ENCODE measurements around the gene NHLRC1. TPM values are rescaled to one million over a fixed set of nuclear protein-coding genes. Genes with fewer than 3 reads are reported as not detected.

The NHLRC1 gene
- total and polyA plus RNA-seq, 2 of the 8 experiments (the other 6 are each of a cell fraction or from before 2014, with no cell fraction given), result 0.57 to 0.58 TPM

- no peak for TF ChIP-seq POLR2A (IDR thresholded peaks at IDR 0.05; ENCODE audit: control extremely low read depth in 1 of 2, low read depth in 2 of 2, low read length in 2 of 2)
- no peak for TF ChIP-seq NRF1 (IDR thresholded peaks at IDR 0.05; ENCODE audit: low read depth, low read length)
- Histone ChIP-seq H3K27me3 (replicated peaks in 1 of 4; ENCODE audit: control insufficient read depth in 3 of 4, extremely low read depth in 1 of 4, insufficient read depth in 3 of 4, low read length in 3 of 4) (no peaks in the 10 kb centered on the region), H3K4me3 (ENCODE audit: extremely low read depth in 1 of 4, insufficient read depth in 2 of 4, low read depth in 3 of 4, low read length in 4 of 4) (no peak overlapping the region), H3K4ac (replicated peaks; ENCODE audit: insufficient read length, low read depth, low read length) (no peak overlapping the region), H4K8ac (ENCODE audit: extremely low read depth, insufficient read depth, low read length) (no peak overlapping the region), H3K9me3 (ENCODE audit: insufficient read depth in 2 of 2, low read depth in 1 of 2, low read length in 1 of 2) (no peaks in the 10 kb centered on the region), H3K18ac (ENCODE audit: extremely low read depth, low read length) (no peak overlapping the region), H3K23ac (ENCODE audit: insufficient read length) (no peak overlapping the region), H2AFZ (ENCODE audit: low read length) (no peak overlapping the region), H2BK5ac (ENCODE audit: low read depth, low read length) (no peak overlapping the region), H4K20me1 (replicated peaks in 1 of 2; ENCODE audit: control insufficient read depth in 1 of 2, insufficient read depth in 2 of 2, low read length in 2 of 2) (no peaks in the 10 kb centered on the region), H2BK12ac (ENCODE audit: low read depth, low read length) (no peak overlapping the region), H4K91ac (replicated peaks; ENCODE audit: insufficient read length, low read length) (no peak overlapping the region), H2BK20ac (ENCODE audit: low read length) (no peak overlapping the region), H3K4me2 (ENCODE audit: insufficient read depth in 1 of 2, low read depth in 2 of 2, low read length in 2 of 2) (no peak overlapping the region), H3K79me2 (ENCODE audit: control insufficient read depth in 1 of 2, insufficient read depth in 2 of 2, low read length in 2 of 2) (no peaks in the 10 kb centered on the region), H3K4me1 (replicated peaks in 1 of 4; ENCODE audit: control insufficient read depth in 3 of 4, insufficient read depth in 4 of 4, low read length in 3 of 4) (no peaks in the 10 kb centered on the region; a peak in 1 of 7 replicates), H2BK120ac (replicated peaks; ENCODE audit: low read depth, low read length) (no peak overlapping the region), H2AK5ac (ENCODE audit: low read depth, low read length) (no peak overlapping the region), H3K36me3 (ENCODE audit: control insufficient read depth in 2 of 4, insufficient read depth in 4 of 4, low read length in 3 of 4) (peaks cover 0 to 12% (median 0%) of the 10 kb centered on the region in 4 experiments; a peak in 4 of 8 replicates), H3K14ac (ENCODE audit: insufficient read length) (no peak overlapping the region), H3K9ac (replicated peaks in 1 of 4; ENCODE audit: extremely low read depth in 1 of 4, low read depth in 3 of 4, low read length in 3 of 4) (no peak overlapping the region), H2BK15ac (ENCODE audit: low read length) (no peak overlapping the region), H3K56ac (replicated peaks; ENCODE audit: insufficient read length, low read depth, low read length) (no peak overlapping the region), H3K79me1 (ENCODE audit: low read depth, low read length) (no peaks in the 10 kb centered on the region), H3K23me2 (ENCODE audit: low read depth, low read length) (no peaks in the 10 kb centered on the region), H3K27ac (ENCODE audit: low read depth, low read length) (no peak overlapping the region), H4K5ac (ENCODE audit: insufficient read length, low read depth, low read length) (no peak overlapping the region)
- ChIA-PET CTCF (ENCODE audit: partially characterized antibody) (no interaction called here), POLR2A (ENCODE audit: partially characterized antibody) (no interaction called here)
- WGBS, 2 experiments (ENCODE audit: extremely low coverage in 1 of 2, insufficient coverage in 1 of 2, insufficient read length in 1 of 2, insufficient replicate concordance in 2 of 2, low coverage in 1 of 2, low lambda C conversion rate in 2 of 2, missing lambda C conversion rate in 1 of 2), result 89 to 100% methylated on average over 1 to 5 of the region's 5 CpGs
- DNase-seq (ENCODE audit: low read depth in 1 of 2, low spot score in 2 of 2), result no peak
- FAIRE-seq, result no peak
These were observed 26.0 kb upstream of the NHLRC1 start for GRCh38 chr6:18148304-18149025.
